ENCODE results near the gene CYGB.
"Not testable (repeated sequence)": the region's sequence is repeated elsewhere in the genome, so short reads cannot be mapped to it uniquely, and the experiment has no call there.

Gene CYGB

GRCh38 chr17:76528528-76529223 lies 8.8 kb downstream of the CYGB start:
- no peak for TF ChIP-seq CTCF (IDR thresholded peaks at IDR 0.05; ENCODE audit: low read depth, low read length)
- H3K4me3 ChIP-seq (ENCODE audit: low read depth, low read length), result no peak overlapping the region
- no peak for DNase-seq (ENCODE audit: low read depth, low spot score)
- in situ Hi-C loops (cut with HindIII; ENCODE audit: low sequenced_read_pairs), result no loop called here

DNA sequence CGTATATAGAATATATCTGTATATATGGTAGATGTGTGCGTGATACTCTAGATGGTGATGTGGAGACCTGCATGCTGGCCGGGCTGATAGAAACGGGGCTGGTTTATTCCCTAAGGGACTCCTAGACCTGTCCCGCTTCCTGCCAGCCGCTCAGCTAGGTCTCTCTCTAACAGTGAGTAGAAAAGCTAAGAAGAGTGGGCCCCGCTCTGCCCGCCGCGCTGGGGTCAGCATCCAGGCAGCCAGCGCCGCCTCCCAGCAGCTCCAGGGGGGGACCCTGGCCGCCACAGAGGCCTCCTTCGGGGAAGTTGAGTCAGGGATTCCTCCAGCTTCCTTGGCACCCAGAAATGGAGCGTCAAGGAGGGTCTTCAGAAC lies 9.4 kb downstream of the CYGB start:
- no peak overlapping the region for H3K4me3 ChIP-seq (ENCODE audit: low read depth, low read length)
- in situ Hi-C loops (cut with HindIII; ENCODE audit: low sequenced_read_pairs), result no loop called here
- no peak for TF ChIP-seq CTCF (IDR thresholded peaks at IDR 0.05; ENCODE audit: low read depth, low read length)
- no peak for DNase-seq (ENCODE audit: low read depth, low spot score)

DNA sequence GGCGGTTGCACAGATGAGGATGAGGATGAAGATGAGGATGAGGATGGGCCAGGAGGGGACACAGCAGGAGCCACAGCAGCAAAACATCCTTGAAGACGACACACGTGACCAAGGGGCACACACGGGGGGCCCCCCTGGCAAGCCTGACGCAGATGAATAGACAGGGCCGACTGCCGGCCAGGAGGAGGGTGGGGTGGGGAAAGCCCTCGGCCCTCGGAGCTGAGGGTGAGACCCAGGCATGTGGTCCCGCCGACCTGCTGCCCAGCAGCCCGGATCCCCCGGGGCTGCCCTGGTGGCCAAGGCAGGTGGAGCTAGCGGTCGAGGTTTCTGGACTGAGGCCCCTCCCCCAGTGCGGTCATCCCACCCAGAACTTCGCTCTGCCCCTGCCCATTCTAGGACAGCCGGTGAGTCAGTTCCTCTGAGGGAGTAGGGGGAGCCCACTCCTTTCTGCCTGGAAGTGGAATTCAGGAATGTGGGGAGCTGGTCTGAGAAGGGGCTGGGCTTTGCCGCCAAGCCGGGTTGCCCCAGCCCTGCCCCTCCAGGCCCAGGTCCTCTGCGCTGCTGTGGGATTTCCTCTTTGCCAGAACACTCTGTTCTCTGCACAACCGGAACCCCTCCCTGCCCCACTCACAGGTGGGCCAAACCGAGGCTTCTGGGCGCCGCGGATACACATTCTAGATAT lies 9.9 kb downstream of the CYGB start:
- no peak for TF ChIP-seq CTCF (IDR thresholded peaks at IDR 0.05; ENCODE audit: low read depth, low read length)
- no peak overlapping the region for H3K4me3 ChIP-seq (ENCODE audit: low read depth, low read length)
- in situ Hi-C loops (cut with HindIII; ENCODE audit: low sequenced_read_pairs), result no loop called here
- DNase-seq (ENCODE audit: low read depth, low spot score), result peak; percentile 80

DNA sequence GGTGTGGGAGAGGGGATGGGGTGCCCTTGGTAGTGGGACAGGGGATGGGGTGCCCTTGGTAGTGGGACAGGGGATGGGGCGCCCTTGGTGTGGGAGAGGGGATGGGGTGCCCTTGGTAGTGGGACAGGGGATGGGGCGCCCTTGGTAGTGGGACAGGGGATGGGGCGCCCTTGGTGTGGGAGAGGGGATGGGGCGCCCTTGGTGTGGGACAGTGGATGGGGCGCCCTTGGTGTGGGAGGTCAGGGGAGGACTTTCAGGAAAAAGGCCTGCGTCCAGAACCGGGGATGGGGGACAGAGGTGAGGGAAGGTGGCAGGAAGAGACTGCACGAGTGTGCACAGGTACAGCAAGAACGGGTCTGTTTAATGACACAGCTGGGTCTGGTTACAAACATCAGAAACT lies 10.5 kb downstream of the CYGB start:
- DNase-seq (ENCODE audit: low read depth, low spot score); in situ Hi-C loops (cut with HindIII; ENCODE audit: low sequenced_read_pairs); H3K4me3 ChIP-seq (ENCODE audit: low read depth, low read length): not testable (repeated sequence)

- H3K4me3 ChIP-seq (ENCODE audit: low read depth, low read length); in situ Hi-C loops (cut with HindIII; ENCODE audit: low sequenced_read_pairs); DNase-seq (ENCODE audit: low read depth, low spot score): not testable (repeated sequence)
Measured at GRCh38 chr17:76525513-76525833, 12.0 kb downstream of the CYGB start.

DNA sequence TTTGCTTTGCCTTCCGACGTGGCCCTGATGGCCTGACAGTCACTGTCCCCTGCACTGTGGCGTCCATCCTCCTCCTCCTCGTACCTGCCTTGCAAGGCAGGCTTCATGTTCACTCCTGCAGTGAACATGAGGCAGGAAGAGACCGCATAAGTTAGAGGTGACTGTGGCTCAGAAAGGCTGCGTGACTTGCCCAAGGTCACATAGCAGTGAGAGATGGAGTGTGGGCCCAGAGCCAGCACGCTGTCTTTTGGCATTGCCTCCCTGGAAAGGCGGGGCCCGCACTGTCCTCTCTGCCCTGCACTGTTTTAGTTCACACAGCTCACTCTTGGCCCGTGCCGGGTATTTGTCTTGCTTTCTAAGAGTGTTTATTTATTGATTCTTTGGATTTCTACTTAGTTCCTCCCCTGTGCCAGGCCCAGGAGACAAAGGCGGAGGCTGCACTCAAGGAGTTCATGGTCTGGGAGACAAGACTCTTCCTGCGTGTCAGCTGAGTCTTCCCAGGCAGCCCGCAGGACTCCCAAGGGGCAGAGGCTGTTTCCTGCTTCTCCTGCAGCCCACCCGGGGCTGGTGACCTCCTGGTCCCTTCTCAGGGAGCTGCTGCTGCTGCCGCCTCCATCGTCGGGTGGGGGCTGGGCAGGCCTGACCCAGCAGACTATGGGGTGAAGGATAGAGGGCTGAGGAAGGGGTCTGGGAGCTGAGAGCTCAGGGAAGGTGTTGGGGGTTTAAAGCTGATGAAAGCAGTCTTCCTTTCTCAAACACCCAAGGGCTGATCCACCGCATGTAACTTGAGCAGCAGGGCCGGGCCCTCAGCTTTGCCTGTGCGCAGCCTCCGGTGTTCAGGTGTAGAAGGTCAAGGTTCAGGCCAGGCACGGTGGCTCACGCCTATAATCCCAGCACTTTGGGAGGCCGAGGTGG lies 12.7 kb downstream of the CYGB start:
- no peak for DNase-seq (ENCODE audit: low read depth, low spot score)
- in situ Hi-C loops (cut with HindIII; ENCODE audit: low sequenced_read_pairs), result no loop called here
- no peak for TF ChIP-seq CTCF (IDR thresholded peaks at IDR 0.05; ENCODE audit: low read depth, low read length)
- no peak overlapping the region for H3K4me3 ChIP-seq (ENCODE audit: low read depth, low read length)

DNA sequence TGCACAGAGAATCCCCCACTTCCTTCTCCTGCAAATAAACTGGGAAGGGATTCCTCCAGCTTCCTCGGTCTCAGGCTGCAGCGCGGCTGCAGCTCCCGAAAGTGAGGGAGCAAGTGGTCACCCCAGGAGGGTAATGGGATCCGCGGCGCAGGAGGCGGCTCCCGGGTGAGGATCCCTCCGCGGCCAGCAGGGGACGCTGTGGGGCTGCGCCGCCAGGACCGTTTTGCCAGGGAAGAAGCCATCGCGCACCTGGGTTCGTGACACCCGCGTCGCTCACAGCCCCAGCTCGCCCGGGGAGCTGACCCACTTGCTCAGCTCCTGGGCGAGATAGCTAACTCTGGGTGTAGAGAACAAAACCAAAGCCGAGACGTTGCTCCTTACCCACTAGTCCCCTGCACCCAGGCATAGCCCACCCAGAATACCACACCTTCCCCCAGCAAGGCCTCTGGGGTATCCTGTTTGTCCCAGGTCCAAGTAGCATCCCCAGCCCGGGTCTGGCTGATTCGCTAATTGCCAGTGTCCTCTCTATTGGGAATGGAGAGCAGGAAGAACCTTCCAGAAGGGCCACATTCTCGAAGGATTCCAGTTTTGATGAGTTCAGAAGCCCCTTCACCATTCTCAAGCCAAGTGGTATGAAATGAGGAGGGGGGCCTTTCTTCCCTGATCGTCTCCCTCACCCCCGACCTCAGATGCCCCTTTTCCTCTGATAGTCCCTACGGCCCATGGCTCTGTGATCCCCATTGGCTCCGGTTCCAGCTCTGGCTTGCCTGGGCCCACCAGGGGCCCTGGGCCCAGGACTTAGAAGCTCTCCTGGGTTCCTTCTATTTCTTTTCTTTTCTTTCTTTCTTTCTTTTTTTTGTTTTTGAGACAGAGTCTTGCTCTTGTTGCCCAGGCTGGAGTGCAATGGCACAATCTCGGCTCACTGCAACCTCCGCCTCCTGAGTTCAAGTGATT lies 14.1 kb downstream of the CYGB start:
- no peak for DNase-seq (ENCODE audit: low read depth, low spot score)
- no peak overlapping the region for H3K4me3 ChIP-seq (ENCODE audit: low read depth, low read length)
- peak; percentile 99 for TF ChIP-seq CTCF (IDR thresholded peaks at IDR 0.05; ENCODE audit: low read depth, low read length)
- in situ Hi-C loops (cut with HindIII; ENCODE audit: low sequenced_read_pairs), result no loop called here

DNA sequence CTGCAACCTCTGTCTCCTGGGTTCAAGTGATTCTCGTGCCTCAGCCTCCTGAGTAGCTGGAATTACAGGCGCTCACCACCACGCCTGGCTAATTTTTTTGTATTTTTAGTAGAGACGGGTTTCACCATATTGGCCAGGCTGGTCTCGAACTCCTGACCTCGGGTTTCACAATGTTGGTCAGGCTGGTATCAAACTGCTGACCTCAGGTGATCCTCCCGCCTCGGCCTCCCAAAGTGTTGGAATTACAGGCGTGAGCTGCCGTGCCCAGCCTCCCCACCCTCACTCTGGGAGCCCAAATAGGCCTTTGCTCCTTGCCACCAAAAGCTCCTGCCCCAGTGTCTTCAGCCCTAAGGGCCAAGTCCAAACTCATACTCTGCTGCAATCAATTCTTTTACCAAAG lies 15.8 kb downstream of the CYGB start:
- in situ Hi-C loops (cut with HindIII; ENCODE audit: low sequenced_read_pairs); H3K4me3 ChIP-seq (ENCODE audit: low read depth, low read length); DNase-seq (ENCODE audit: low read depth, low spot score): not testable (repeated sequence)

All from astrocyte of the spinal cord (primary cell).